K562 (cell line): Measurements from ENCODE around the gene ATXN1. TPM values are rescaled to one million over a fixed set of nuclear protein-coding genes. Genes with fewer than 3 reads are reported as not detected.

Experiments
- BDP1 ChIP-seq: IDR thresholded peaks from 3 replicates; pipeline ENCODE4 v1.6.1; 2011; ENCODE audit not compliant: insufficient read length, insufficient read depth
- CHCHD3 ChIP-seq: fragments of 250-450 bp; sonication (Bioruptor Pico); IDR thresholded peaks from 2 replicates; pipeline ENCODE4 v2.1.2; 2022; ENCODE audit warnings: mild to moderate bottlenecking
- DMBX1 ChIP-seq: fragments of 250-450 bp; sonication (Bioruptor Pico); IDR thresholded peaks from 2 replicates; pipeline ENCODE4 v1.8.0; 2022; ENCODE audit warnings: inconsistent platforms, mild to moderate bottlenecking, moderate library complexity, borderline replicate concordance
- GTF2A2 ChIP-seq: IDR thresholded peaks from 2 replicates; pipeline ENCODE4 v1.6.1; 2016; ENCODE audit warnings: mild to moderate bottlenecking, missing genetic modification characterization, missing compliant biosample characterization
- LCOR ChIP-seq: sonication (generic); formaldehyde crosslinking; IDR thresholded peaks from 2 replicates; pipeline ENCODE4 v1.8.0; 2022; ENCODE audit warnings: mild to moderate bottlenecking, missing genetic modification reagents
- PHB ChIP-seq: fragments of 250-450 bp; sonication (Bioruptor Pico); IDR thresholded peaks from 2 replicates; pipeline ENCODE4 v1.5.0; 2021
- PHF20 ChIP-seq: fragments of 450-650 bp; IDR thresholded peaks from 2 replicates; pipeline ENCODE4 v1.6.1; 2018; ENCODE audit not compliant: partially characterized antibody
- PRMT5 ChIP-seq: sonication (generic); formaldehyde crosslinking; IDR thresholded peaks from 2 replicates; pipeline ENCODE4 v1.5.0; 2020; ENCODE audit warnings: missing genetic modification reagents
- SRSF1 ChIP-seq: fragments of 200-400 bp; formaldehyde crosslinking; IDR thresholded peaks from 2 replicates; pipeline ENCODE4 v1.6.1; 2017; ENCODE audit warnings: mild to moderate bottlenecking, low read depth, low read length, moderate library complexity
- TBP ChIP-seq: optimal IDR thresholded peaks from 2 replicates; pipeline ENCODE3; 2011; ENCODE audit warnings: low read depth, low read length, improper control_type of control experiment
- ZNF12 ChIP-seq: sonication (generic); formaldehyde crosslinking; IDR thresholded peaks from 2 replicates; pipeline ENCODE4 v1.4.0; 2020; ENCODE audit warnings: mild to moderate bottlenecking, missing genetic modification reagents
- ZNF121 ChIP-seq: sonication (generic); formaldehyde crosslinking; conservative IDR thresholded peaks from 2 replicates; pipeline ENCODE4 v1.8.0; 2022; ENCODE audit warnings: missing genetic modification reagents
- ZNF184 ChIP-seq: sonication (generic); formaldehyde crosslinking; IDR thresholded peaks from 2 replicates; pipeline ENCODE4 v1.5.0; 2020; ENCODE audit warnings: missing genetic modification reagents
- ZNF23 ChIP-seq: fragments of 250-450 bp; sonication (Bioruptor Pico); IDR thresholded peaks from 2 replicates; pipeline ENCODE4 v1.4.0; 2020; ENCODE audit warnings: mild to moderate bottlenecking
- ZNF696 ChIP-seq: fragments of 250-450 bp; sonication (Bioruptor Pico); conservative IDR thresholded peaks from 2 replicates; pipeline ENCODE4 v1.4.0; 2020; ENCODE audit warnings: mild to moderate bottlenecking, moderate library complexity
- ZSCAN29 ChIP-seq: fragments of 450-650 bp; IDR thresholded peaks from 2 replicates; pipeline ENCODE4 v1.6.1; 2017
- polyA plus RNA-seq, 8 experiments: library from polyadenylated mRNA; depleted of rRNA in 4 of 8; stranded (reverse) in 5 of 8; unstranded in 3 of 8; fragments of >200 nt; fragmentation: Nextera tagmentation in 2 of 8; fragmentation: Illumina TruSeq in 1 of 8; extraction: Ambion mirVana in 2 of 8; extraction: Trizol in 1 of 8; gene quantifications; 2 replicates each; pipeline versions ENCODE4 v1.2.1 to v1.2.3, GENCODE V29; 2011 to 2014; ENCODE audit warnings: inconsistent platforms in 1 of 8, missing spikeins in 1 of 8
- total RNA-seq, 7 experiments: library from RNA; depleted of rRNA in 6 of 7; stranded (reverse); fragments of >200 nt in 6 of 7; fragmentation: Illumina TruSeq in 2 of 7; extraction: Trizol in 2 of 7; gene quantifications; 2 replicates each; pipeline versions ENCODE4 v1.2.1 to v1.2.3, GENCODE V29; 2011 to 2021; ENCODE audit warnings: low replicate concordance in 1 of 7
- TF ChIP-seq, protein P1 (sequence below): fragments of 250-450 bp; sonication (Bioruptor Pico); IDR thresholded peaks from 2 replicates; pipeline ENCODE4 v1.4.0; 2020; ENCODE audit warnings: mild to moderate bottlenecking, moderate library complexity

ATXN1 gene
- total and polyA plus RNA-seq, 9 of the 15 experiments (the other 6 are each of a cell fraction or from before 2014, with no cell fraction given): under 0.01 to 1.2 (median 0.58) TPM

DNA sequence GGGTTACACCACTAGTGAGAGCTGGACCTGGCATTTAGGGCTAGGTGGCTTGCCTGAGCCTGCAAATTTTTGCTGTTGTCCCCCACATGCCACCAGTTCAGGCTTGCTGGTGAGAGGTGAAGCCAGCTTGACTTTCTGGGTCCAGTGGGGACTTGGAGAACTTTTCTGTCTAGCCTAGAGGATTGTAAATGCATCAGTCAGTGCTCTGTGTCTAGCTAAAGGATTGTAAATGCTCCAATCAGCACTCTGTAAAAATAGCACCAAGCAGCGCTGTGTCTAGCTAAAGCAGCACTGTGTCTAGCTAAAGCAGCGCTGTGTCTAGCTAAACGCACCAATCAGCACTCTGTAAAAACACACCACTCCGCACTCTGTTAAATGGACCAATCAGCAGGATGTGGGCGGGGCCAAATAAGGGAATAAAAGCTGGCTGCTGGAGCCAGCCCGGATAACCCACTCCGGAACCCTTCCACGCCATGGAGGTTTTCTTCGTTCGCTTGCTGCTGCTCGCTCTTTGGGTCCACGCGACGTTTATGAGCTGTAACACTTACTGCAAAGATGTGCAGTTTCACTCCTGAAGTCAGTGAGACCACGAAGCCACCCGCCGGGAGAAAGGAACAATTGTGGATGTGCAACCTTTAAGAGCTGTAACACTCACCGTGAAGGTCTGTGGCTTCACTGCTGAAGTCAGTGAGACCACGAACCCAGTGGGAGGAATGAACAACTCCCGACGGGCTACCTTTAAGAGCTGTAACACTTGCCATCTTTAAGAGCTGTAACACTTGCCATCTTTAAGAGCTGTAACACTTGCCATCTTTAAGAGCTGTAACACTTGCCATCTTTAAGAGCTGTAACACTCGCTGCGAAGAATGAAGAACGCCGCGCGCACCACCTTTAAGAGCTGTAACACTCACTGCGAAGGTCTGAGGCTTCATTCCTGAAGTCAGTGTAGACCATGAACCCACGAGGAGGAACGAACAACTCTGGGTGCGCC is 495.6 kb downstream of the ATXN1 start (continued):
- TF ChIP-seq, protein P1, sequence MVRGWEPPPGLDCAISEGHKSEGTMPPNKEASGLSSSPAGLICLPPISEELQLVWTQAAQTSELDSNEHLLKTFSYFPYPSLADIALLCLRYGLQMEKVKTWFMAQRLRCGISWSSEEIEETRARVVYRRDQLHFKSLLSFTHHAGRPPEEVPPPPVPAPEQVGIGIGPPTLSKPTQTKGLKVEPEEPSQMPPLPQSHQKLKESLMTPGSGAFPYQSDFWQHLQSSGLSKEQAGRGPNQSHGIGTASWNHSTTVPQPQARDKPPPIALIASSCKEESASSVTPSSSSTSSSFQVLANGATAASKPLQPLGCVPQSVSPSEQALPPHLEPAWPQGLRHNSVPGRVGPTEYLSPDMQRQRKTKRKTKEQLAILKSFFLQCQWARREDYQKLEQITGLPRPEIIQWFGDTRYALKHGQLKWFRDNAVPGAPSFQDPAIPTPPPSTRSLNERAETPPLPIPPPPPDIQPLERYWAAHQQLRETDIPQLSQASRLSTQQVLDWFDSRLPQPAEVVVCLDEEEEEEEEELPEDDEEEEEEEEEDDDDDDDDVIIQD (CRISPR knock-in tag): no peak
- peak; percentile 97 for TF ChIP-seq LCOR (CRISPR knock-in tag)
- no peak for TF ChIP-seq ZNF184 (CRISPR knock-in tag)
- TF ChIP-seq DMBX1 (CRISPR knock-in tag): peak; percentile 73
- no peak for TF ChIP-seq ZNF121 (CRISPR knock-in tag)
- TF ChIP-seq PHB (CRISPR knock-in tag): peak; percentile 94
- peak; percentile 7; the same call in 1 of the 2 replicates for TF ChIP-seq ZNF23
- TF ChIP-seq GTF2A2 (tag): peak; percentile 94
- no peak for TF ChIP-seq BDP1
- TF ChIP-seq ZNF696: peak; percentile 78; the same call in 1 of the 2 replicates
- peak; percentile 84 for TF ChIP-seq ZSCAN29
- TF ChIP-seq SRSF1: no peak
- no peak for TF ChIP-seq PRMT5
- TF ChIP-seq CHCHD3 (CRISPR knock-in tag): peak; percentile 95
- peak; percentile 98 for TF ChIP-seq TBP
- TF ChIP-seq ZNF12 (CRISPR knock-in tag): no peak; the same call in none of the 2 replicates
- TF ChIP-seq PHF20: peak; percentile 42
